Activated T-cell treated with anti-CD3 and anti-CD28 coated beads, Interleukin-2, amount 50 U/mL, for 24 hours (primary cell): ENCODE measurements around the gene COPG1.

Experiments
- DNase-seq: peaks from one replicate; pipeline ENCODE4 v3.0.0-alpha.2; 2020
- H3K27ac Mint-ChIP-seq: 2 replicates; pipeline ENCODE4 v1.8.0; 2020; ENCODE audit warnings: mild to moderate bottlenecking, mixed read lengths
- H3K27me3 Mint-ChIP-seq: 2 replicates; pipeline ENCODE4 v1.8.0; 2020; ENCODE audit warnings: mixed read lengths
- H3K36me3 Mint-ChIP-seq: 2 replicates; pipeline ENCODE4 v1.8.0; 2020; ENCODE audit warnings: low read depth, mixed read lengths
- H3K4me1 Mint-ChIP-seq: 2 replicates; pipeline ENCODE4 v1.8.0; 2020; ENCODE audit warnings: low read depth, mixed read lengths
- H3K4me3 Mint-ChIP-seq: 2 replicates; pipeline ENCODE4 v1.8.0; 2020; ENCODE audit warnings: mild to moderate bottlenecking, moderate library complexity, mixed read lengths
- H3K9me3 Mint-ChIP-seq: 2 replicates; pipeline ENCODE4 v1.8.0; 2020; ENCODE audit warnings: mixed read lengths

The COPG1 gene

DNA sequence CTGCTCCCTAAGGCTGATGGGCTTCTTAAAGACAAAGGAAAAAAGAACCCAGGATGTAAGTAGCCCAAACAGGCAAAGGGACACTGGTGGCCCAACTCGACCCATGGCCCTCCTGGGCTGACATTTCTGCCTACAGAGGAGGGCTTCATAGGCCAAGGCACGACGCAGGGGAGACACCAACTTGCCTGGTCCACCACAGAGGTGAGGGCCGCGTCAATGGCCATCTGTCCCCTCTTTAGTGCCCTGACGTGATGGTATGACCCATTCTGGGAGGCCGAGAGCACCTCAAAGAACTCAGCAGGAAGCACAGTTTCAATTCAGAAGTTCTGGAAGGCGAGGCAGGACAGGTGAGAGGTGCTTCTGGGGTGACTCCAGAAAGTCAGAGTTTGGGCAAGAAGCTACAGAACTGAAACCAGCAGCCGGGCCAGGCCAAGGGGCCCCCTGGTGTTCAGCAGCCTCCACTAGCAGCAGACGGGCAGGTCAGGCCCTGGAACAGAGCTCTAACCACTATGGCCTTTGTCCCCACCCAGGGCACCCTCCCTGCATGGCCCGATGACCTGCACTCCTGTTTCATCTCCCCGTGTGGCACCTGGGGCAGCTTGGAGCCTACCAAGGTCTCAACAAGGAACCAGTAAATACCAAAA is 74.4 kb downstream of the COPG1 start:
- DNase-seq: no peak
- Mint-ChIP-seq H3K4me3 (no peak overlapping the region), H3K4me1 (no peaks in the 10 kb centered on the region), H3K27ac (no peak overlapping the region), H3K27me3 (no peaks in the 10 kb centered on the region), H3K36me3 (no peaks in the 10 kb centered on the region), H3K9me3 (no peaks in the 10 kb centered on the region)

DNA sequence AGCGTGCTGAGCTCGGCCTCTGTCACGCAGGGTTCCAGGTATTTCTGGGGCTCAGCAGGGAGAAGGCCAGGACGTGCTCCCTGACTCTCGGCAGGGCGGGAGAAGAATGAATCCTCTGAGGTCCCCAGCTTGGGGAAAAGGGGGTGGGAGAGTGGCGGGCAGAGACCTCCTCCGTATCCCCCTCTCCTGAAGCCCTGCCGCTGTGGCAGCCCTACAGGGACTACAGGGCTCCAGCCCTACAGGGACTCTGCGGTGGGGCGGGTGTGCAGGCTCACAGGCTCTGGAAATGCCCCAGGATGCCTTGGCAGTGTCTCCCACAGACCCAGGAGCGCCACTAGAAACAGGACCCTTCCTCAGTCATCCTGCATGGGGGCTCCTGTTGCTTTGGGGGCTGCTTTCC is 75.4 kb downstream of the COPG1 start:
- Mint-ChIP-seq H3K9me3 (no peaks in the 10 kb centered on the region), H3K36me3 (no peaks in the 10 kb centered on the region), H3K4me1 (no peaks in the 10 kb centered on the region), H3K27me3 (no peaks in the 10 kb centered on the region), H3K27ac (no peak overlapping the region), H3K4me3 (no peak overlapping the region)
- no peak for DNase-seq

DNA sequence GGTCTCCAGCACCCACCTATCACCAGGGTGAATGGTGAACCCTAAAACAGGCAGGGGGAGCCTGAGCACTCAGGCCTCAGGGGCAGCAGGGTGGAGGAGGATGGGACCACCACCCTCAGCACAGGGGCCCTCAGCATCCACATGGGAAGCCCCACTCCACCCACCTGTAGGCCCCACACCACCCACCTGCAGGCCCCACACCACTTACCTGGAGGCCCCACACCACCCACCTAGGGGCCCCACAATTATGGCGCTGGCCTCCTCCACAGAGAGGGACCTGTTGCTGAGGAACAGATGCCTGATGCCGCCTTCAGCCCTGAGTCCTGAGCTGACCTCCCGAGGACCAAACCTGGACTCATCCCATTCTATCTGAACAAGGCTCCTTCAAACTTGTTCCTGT is 76.0 kb downstream of the COPG1 start:
- Mint-ChIP-seq H3K27me3 (no peaks in the 10 kb centered on the region), H3K36me3 (no peaks in the 10 kb centered on the region), H3K27ac (no peak overlapping the region), H3K4me1 (no peaks in the 10 kb centered on the region), H3K9me3 (no peaks in the 10 kb centered on the region), H3K4me3 (no peak overlapping the region)
- DNase-seq: no peak

GRCh38 chr3:129326138-129326537 is 76.7 kb downstream of the COPG1 start:
- H3K36me3 Mint-ChIP-seq: no peaks in the 10 kb centered on the region
- H3K4me1 Mint-ChIP-seq: no peaks in the 10 kb centered on the region
- H3K27me3 Mint-ChIP-seq: no peaks in the 10 kb centered on the region
- H3K27ac Mint-ChIP-seq: no peak overlapping the region
- no peak overlapping the region for H3K4me3 Mint-ChIP-seq
- no peaks in the 10 kb centered on the region for H3K9me3 Mint-ChIP-seq
- DNase-seq: no peak

- Mint-ChIP-seq H3K27ac (no peak overlapping the region), H3K4me3 (no peak overlapping the region), H3K36me3 (no peaks in the 10 kb centered on the region), H3K4me1 (no peaks in the 10 kb centered on the region), H3K27me3 (no peaks in the 10 kb centered on the region), H3K9me3 (no peaks in the 10 kb centered on the region)
- no peak for DNase-seq
Observed at GRCh38 chr3:129326595-129326994, 77.2 kb downstream of the COPG1 start.
